Ovary (tissue), 9 donors: ENCODE measurements around the gene C5orf24. TPM values are rescaled to one million over a fixed set of nuclear protein-coding genes. Genes with fewer than 3 reads are reported as not detected.
A peak's percentile ranks its signal among the peaks of the same experiment; 100 is the strongest.

Experiments used
- DNase-seq, 5 donors: peaks; one replicate each; pipeline ENCODE4 v3.0.0-alpha.2; 2019 to 2020
- H3K27ac ChIP-seq, 2 donors: fragments of 200-600 bp; one replicate each; pipeline versions ENCODE4 v1.5.1 to v1.8.0; 2019 to 2022
- H3K27me3 ChIP-seq: fragments of 200-600 bp; one replicate; pipeline ENCODE4 v1.8.0; 2022
- H3K36me3 ChIP-seq: fragments of 200-600 bp; sonication (generic); one replicate; pipeline ENCODE4 v1.5.1; 2019
- H3K4me1 ChIP-seq: one replicate; pipeline ENCODE4 v1.8.1; 2013; ENCODE audit warnings: mild to moderate bottlenecking, moderate library complexity; ENCODE audit not compliant: insufficient read depth
- H3K4me3 ChIP-seq: fragments of 200-600 bp; sonication (generic); one replicate; pipeline ENCODE4 v1.5.1; 2017
- H3K9me3 ChIP-seq, 2 donors: fragments of 200-600 bp in 1 of 2; sonication (generic) in 1 of 2; one replicate each; pipeline versions ENCODE4 v1.5.1 to v1.8.1; 2013 to 2019; ENCODE audit warnings: mild to moderate bottlenecking in 1 of 2, moderate library complexity in 1 of 2
- CTCF ChIP-seq, 3 donors: fragments of 450-650 bp in 2 of 3; fragments of 200-600 bp in 1 of 3; IDR thresholded peaks; one replicate each; pipeline versions ENCODE4 v1.5.1 to v1.8.0; 2016 to 2022; ENCODE audit warnings: antibody characterized with exemption in 3 of 3, mild to moderate bottlenecking in 1 of 3
- EP300 ChIP-seq: sonication (generic); formaldehyde crosslinking; IDR thresholded peaks from one replicate; pipeline ENCODE4 v1.6.1; 2017; ENCODE audit warnings: antibody characterized with exemption
- POLR2A ChIP-seq: fragments of 450-650 bp; IDR thresholded peaks from one replicate; pipeline ENCODE4 v1.6.1; 2017; ENCODE audit warnings: antibody characterized with exemption, mild to moderate bottlenecking, moderate library complexity
- WGBS, 3 donors: extraction: QIAGEN DNeasy Blood & Tissue Kit in 1 of 3; methylation state at CpG; one replicate each; pipeline versions ENCODE4 v1.1.5 to v1.1.7; 2013 to 2017; 5-methylcytosine and 5-hydroxymethylcytosine counted together
- intact Hi-C, 4 donors: fragments of 100-400 bp; cut with DNase I; formaldehyde crosslinking; loops; one replicate each; pipeline versions ENCODE4 v1.11.0 to v1.15.1; 2022 to 2023
- polyA plus RNA-seq, 2 donors: library from polyadenylated mRNA; stranded (reverse); fragments of 200-250 nt in 1 of 2; fragments of 350-450 nt in 1 of 2; fragmentation: Illumina TruSeq in 1 of 2; extraction: RNeasy Lipid Tissue Mini Kit (QIAGEN cat#74804) in 1 of 2; gene quantifications; one replicate each; pipeline ENCODE4 v1.2.3, GENCODE V29; 2013 to 2014
- total RNA-seq, 7 donors: library from RNA; depleted of rRNA in 2 of 7; stranded (reverse); fragments of >200 nt in 2 of 7; fragmentation: NEBNext Ultra II Directional in 3 of 7; extraction: Animal tissue kit (Norgen Biotek cat#: 25700) in 3 of 7; gene quantifications; one replicate each; pipeline versions ENCODE4 v1.1.0 to v1.2.4, GENCODE V29; 2016 to 2023
- donor health status: DM: no; HTN: no; CAD: no; lungs with moderate emphysema.
- donor health status: DM: no; HTN: no; CAD: no.
- donor health status: Bipolar disorder and iron deficiency.
- donor health status: DM: yes; HTN: yes; CAD: no.
- donor health status: DM: no; HTN: no; CAD: no.
- donor health status: DM: yes; HTN: yes; CAD: no.

The C5orf24 gene
- total and polyA plus RNA-seq, 9 donors, result 20.0 to 46.8 (median 36.3) TPM

GRCh38 chr5:134893748-134894505 lies 48.2 kb downstream of the C5orf24 start:
- H3K27ac ChIP-seq, result no peak overlapping the region
- WGBS, 3 donors, result 73 to 87% (median 76%) methylated on average over 7 of the region's 7 CpGs
- H3K4me3 ChIP-seq, result no peak overlapping the region
- H3K4me1 ChIP-seq, result no peaks in the 10 kb centered on the region
- no peak for TF ChIP-seq EP300
- TF ChIP-seq POLR2A, result no peak
- TF ChIP-seq CTCF (IDR thresholded peaks at IDR 0.05), result no peak
- H3K36me3 ChIP-seq, result no peaks in the 10 kb centered on the region
- H3K9me3 ChIP-seq, result no peaks in the 10 kb centered on the region
- DNase-seq, result no peak
- H3K27me3 ChIP-seq, result no peaks in the 10 kb centered on the region
- intact Hi-C loops, result no loop called here

GRCh38 chr5:134902071-134902801 lies 56.5 kb downstream of the C5orf24 start:
- Histone ChIP-seq H3K27me3 (no peaks in the 10 kb centered on the region), H3K9me3 (no peaks in the 10 kb centered on the region), H3K36me3 (no peaks in the 10 kb centered on the region), H3K4me3 (no peak overlapping the region), H3K4me1 (peaks cover 2% of the 10 kb centered on the region), H3K27ac (no peak overlapping the region)
- intact Hi-C loops, result loop anchor here in 2 of 4 donors (5.0 to 10.0 kb wide), 2 partner anchors 55 to 157 kb away; partner anchors contain the start of gene C5orf24 (in 1 of the 2)
- 81 to 82% (median 82%) methylated on average over 10 of the region's 10 CpGs for WGBS, 3 donors
- TF ChIP-seq CTCF (IDR thresholded peaks at IDR 0.05) (no peak), POLR2A (no peak), EP300 (no peak)
- no peak for DNase-seq

- whole genome bisulfite sequencing, 3 donors, result 0 to 1% (median 1%) methylated on average over 33 to 84 of the region's 84 CpGs
- Histone ChIP-seq H3K27me3 (no peaks in the 10 kb centered on the region), H3K36me3 (no peaks in the 10 kb centered on the region), H3K4me1 (peaks cover 2% of the 10 kb centered on the region), H3K27ac (peak within 1 kb of the TSS; percentile 91 to 100), H3K4me3 (peak within 1 kb of the TSS; percentile 92), H3K9me3 (no peaks in the 10 kb centered on the region)
- no peak for TF ChIP-seq POLR2A
- peak; percentile 59 to 96 (median 93) for TF ChIP-seq CTCF (IDR thresholded peaks at IDR 0.05)
- no peak for TF ChIP-seq EP300
- DNase-seq, result peak; percentile 88 to 94 (median 90)
- intact Hi-C loops, result loop anchor here in 2 of 4 donors (2.0 to 10.0 kb wide), 4 partner anchors 57 to 162 kb away; partner anchors contain the start of gene C5orf24 (in 1 of the 2)
Observed at GRCh38 chr5:134904610-134905245, 59.0 kb downstream of the C5orf24 start, which contains the start of gene PCBD2. TSS of gene PCBD2 (plus strand) at chr5:134905131. CDS start at chr5:134905140, 9 bp downstream.
